GM19099 (cell line): ENCODE measurements around the gene CALM1.

Experiments
- POLR2A ChIP-seq: IDR thresholded peaks from 3 replicates; pipeline ENCODE4 v1.6.1; 2011; ENCODE audit warnings: low read depth; ENCODE audit not compliant: insufficient read length; ENCODE audit errors: extremely low read depth

CALM1 gene

DNA sequence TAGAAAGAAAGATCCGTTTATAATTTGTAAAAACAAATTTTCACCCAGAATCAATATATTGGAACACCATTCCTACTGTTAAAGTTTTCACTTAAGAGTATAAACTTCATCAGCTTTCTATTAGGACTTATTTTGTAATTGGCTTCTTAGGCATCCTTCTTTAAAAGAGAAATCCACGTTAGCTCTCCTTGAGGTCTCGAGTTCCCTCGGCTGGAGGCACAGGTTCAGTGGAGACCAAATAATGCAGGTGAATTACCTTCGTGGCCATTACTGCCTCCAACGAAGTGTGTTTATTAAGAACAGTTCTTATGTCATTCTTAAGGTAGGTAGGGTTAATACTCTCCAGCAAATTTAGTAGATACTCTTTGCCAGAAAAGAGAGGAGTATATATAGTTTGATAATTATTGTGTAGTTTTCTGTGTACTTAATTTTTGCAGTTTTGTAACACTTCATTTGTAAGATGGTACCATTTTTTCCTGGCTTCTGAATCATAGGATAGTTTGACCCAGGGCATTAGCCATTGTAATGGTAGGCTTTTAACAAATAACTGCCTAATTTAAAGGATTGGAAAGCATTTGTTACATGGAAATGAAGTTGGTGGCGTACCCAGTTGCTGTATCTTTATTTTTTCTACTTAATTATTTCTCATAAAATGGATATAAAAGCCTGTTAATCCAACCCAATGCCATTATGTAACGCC, 2.2 kb downstream of the CALM1 start:
- TF ChIP-seq POLR2A: no peak

GRCh38 chr14:90399541-90400444, 3.0 kb downstream of the CALM1 start:
- TF ChIP-seq POLR2A: no peak

GRCh38 chr14:90400904-90401561, 4.2 kb downstream of the CALM1 start:
- no peak for TF ChIP-seq POLR2A

DNA sequence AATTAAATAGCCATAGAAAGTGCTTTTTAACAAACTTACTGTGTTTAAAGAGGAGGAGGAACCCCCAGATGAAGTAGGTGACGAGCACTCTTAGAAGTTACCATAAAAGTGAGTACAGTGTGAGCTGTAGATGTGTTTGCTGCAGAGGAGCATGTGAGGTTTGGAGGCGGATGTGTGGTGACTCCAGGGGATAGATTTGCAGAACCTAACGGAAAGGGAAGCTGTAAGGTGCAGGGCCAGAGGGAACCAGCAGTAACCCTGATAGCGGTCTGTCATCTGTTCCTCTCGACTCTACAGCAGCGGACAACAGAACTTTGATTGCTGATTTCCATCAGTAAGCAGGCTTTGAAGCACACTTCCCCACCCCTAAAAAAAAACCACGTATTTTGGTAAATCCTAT, 5.2 kb downstream of the CALM1 start:
- no peak for TF ChIP-seq POLR2A

- no peak for TF ChIP-seq POLR2A
These were observed 6.2 kb downstream of the CALM1 start for GRCh38 chr14:90403065-90403464.

- TF ChIP-seq POLR2A: no peak
These were observed 8.3 kb downstream of the CALM1 start for GRCh38 chr14:90405101-90405500.

DNA sequence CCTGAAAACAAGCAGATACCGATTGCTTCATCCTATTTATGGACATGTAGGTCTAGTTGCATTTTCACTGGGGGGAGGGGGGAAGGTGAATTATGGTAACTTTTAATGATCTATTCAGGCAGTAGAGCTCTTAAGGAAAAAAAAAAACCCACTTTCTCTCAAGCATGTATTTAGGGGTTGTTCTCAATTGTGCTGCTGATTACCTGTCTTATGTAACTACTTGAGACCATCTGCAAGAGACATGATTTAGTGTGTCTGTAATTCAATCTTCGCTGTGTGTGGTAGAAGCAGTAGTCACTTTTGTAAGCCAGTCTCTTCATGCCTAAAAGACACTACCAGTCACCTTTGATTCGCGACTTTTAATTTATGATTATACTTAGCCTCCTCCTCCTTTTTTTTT, 8.9 kb downstream of the CALM1 start:
- TF ChIP-seq POLR2A: no peak

DNA sequence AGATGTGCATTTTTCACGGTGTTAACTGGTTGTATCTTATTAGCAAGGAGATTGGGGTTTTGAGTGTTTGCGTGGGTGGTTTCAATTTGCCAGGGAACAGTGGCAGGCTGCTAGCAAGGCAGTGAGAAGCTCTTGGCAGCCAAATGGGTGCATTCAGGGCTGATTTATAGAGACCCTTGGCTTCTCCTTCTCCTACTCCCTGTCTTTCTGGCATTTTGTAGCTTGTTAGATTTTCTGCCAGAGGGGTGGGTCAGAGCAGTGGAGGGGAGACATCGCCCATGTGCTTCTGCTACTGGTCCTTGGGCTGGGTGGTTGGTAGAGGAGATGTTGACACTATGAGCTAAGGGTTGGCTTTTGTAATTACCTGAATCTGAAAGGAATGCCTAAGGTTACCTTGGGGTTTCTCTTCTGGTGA, 9.6 kb downstream of the CALM1 start:
- TF ChIP-seq POLR2A: no peak

DNA sequence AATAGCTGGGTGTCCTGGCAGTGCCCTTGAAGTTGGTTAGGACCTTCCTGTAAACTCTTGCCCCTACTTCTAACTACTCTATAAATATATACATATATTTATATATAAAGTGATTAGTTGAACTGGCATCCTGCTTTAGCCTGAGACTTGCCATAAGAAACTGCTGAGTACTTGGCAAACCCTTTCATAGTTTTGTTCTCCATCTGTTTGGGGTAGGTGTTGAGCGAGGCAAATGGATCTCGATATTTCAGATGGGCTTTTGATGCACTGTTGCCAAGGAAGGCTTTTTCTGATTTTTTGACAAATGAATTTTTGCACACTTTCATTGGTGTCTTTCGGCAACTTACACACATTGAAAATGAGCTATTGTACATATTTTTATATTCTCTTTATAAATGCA, 10.4 kb downstream of the CALM1 start:
- no peak for TF ChIP-seq POLR2A

- TF ChIP-seq POLR2A: no peak
These were observed 11.9 kb downstream of the CALM1 start for GRCh38 chr14:90408713-90409112.

- TF ChIP-seq POLR2A: no peak
These were observed 12.4 kb downstream of the CALM1 start for GRCh38 chr14:90409209-90409730.

DNA sequence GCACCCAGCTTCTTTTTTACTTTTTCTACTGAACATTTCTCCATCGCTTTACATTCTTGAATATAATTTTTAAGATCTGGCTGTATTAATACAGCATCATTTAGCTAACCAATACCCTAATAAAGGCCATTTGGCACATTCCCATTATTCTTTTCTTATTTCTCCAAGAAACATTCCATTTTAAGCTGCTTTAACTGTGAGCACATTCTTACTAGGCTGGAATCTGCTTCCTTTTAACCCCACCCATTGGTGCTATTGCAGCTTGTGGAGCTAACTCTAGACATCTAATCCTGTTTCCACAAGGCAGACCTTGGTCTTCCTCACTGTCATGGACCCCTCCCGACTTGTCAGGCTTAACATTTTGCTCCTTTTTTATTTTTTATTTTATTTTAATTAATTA, 15.2 kb downstream of the CALM1 start:
- no peak for TF ChIP-seq POLR2A

GRCh38 chr14:90416720-90417119, 19.9 kb downstream of the CALM1 start:
- no peak for TF ChIP-seq POLR2A

DNA sequence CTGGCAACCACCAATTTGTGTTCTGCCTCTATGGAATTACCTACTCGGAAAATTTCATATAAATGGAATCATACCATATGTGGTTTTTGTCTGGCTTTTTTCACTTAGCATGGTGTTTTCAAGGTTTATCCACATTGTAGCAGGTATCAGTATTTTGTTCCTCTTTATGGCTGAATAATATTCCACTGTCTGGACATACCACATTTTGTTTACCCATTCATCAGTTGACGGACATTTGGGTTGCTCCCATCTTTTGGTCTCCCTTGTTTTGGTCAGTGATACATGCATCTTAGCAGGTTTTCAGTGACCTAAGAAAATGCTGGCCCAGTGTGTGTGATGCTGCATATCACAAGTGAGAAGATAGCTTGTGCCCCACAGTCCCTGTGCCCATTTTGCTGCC, 21.2 kb downstream of the CALM1 start:
- TF ChIP-seq POLR2A: no peak

DNA sequence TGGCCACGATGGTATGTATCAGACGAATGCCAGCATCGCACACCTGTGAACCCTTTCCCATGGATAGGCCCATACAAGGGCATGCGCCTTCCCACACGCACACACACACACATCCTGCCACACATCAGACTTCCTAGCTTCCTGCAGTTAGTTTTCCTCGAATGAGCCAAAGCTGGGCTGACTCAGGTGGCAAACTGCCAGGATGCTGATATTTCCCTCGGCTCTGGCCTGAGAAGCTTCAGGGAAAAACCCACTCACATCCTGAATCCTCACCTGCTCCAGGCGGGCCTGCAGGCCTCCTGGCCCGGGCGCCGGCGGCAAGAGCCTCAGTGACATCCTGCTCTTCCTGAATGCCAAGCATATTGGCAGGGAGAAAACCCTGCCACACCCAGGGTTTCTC, 22.4 kb downstream of the CALM1 start:
- no peak for TF ChIP-seq POLR2A
